Measurements from ENCODE around the gene CDH20.
"Not testable (repeated sequence)": the region's sequence is repeated elsewhere in the genome, so short reads cannot be mapped to it uniquely, and the experiment has no call there.

CDH20 gene

DNA sequence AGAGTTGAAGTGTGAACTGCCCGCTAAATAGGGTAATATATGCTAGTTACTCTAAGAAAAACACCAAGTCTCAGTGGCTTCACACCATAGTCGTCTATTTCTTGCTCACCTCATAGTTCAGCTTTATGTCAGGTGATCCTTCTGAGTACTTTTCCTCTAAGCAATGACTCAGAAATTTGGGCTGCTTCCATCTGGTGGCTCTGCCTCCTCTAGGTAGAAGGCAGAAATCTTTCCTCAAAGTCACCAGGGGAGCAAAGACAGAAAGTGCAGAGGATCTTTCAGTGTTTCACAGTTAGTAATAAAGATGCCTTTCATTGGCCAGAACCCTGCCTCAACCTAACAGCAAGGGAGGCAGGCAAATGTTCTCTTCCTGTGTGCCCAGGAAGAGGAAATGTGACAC lies 17.3 kb downstream of the CDH20 start:
- no peak for DNase-seq

DNA sequence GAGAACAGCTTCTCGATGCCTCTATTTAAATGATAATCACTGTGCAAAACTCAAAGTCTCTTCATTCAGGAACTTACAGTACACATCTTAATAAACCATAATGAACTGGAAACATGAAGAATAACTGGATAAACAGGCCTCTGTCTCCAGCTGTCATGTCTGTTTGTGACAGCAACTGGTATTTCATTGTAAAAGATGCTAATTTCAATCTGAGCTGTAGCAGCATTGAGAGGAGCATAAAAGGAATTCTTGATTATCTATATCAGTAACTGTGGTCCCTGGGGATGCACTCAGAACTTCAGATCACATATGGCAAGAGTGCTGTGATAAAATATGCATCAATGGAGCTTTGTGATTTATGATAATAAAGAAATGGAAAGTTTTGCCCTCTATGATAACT lies 18.8 kb downstream of the CDH20 start:
- no peak for DNase-seq

DNA sequence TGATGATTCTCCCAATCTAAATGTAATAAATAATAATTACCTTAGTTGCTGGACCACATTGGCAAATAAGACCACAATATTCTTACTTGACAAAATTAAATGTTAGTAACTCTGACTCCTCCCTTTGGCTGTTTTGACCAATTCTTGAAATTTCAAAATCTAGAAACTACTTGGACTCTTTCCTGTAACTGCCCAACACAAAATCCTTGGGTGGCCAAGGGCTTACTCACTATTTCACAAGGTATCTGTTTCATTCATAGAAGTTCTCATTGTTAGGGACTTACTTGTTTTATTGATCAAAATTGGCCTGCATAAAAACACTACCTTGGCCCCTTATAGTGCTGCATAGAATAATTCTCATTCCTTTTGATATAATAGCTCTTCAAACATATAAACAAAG lies 19.4 kb downstream of the CDH20 start:
- no peak for DNase-seq

DNA sequence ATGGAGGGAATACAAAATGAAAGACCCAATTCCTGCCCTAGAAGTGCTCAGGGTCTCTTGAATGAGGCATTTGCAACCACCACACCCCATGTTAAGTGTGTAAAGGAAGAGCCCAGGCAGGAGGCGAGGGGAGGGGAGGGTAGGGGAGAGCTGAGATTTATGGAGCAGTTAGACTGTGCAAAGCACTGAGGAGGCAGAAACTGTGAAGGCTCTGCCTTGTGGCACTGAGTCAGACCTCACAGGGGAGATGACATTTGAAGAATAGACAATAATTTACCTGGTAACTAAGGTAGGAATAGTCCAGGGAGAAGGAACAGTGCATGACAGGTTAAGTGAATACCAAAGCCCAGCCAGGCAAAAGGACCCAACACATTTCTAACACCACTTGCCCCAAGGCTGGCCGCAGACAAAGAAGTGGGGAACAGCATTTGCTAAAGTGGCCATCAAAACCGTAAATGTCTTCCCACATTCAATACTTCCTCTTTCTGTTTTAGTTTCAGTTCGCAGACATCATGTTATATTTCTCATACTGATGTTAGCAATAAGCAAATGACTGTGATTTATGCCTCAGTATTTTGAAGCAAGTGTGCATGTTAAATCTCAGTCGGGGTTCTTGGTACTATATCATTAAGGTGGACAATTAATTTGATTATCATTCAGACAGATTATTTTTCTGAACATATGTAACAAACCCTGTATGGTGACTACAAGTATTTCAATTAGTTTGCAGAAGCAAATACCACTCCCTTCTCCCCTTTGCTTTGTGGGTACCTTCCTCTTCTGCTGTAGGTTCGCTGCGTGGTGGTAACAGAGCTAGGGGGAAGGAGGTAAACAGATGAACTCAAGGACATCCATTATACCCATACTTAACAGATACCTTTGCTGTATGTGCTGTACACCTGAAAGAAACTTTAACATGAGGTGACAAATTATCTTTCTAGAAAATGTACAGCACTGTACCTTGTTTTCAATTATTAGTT lies 27.5 kb downstream of the CDH20 start:
- no peak for DNase-seq

DNA sequence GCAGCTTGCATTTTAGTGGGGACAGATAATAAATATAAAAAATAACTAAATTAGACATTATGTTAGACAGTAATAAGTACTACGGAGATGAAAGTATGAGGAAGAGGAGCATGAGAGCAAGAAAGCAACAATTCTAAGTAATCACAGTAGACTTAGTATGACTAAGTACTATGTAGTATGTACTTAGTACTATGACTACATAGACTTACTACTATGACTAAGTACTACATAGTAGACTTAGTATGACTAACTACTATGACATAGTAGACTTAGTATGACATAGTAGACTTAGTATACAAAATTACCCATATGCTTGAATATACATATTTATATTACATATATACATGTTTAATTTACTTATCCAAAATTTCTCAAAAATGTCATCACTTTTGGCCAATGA lies 29.3 kb downstream of the CDH20 start:
- DNase-seq = no peak

DNA sequence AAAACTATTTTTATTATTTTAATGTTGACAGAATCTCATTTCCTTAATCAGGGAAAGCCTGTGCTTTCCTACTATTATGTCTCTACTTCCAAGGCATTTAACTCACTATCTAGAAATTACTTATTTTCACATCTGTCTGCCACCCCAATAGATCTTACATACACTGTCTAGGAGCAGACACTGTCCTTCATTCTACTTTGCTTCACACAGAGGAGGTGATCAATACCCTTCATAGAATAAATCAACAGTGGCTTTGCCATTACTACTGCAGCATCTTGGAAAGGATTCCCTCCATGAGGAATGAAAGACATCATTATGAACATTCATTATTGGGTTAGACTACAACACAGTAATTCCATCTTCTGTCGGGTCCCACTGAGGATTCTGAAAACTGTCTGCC lies 31.7 kb downstream of the CDH20 start:
- DNase-seq = no peak

DNA sequence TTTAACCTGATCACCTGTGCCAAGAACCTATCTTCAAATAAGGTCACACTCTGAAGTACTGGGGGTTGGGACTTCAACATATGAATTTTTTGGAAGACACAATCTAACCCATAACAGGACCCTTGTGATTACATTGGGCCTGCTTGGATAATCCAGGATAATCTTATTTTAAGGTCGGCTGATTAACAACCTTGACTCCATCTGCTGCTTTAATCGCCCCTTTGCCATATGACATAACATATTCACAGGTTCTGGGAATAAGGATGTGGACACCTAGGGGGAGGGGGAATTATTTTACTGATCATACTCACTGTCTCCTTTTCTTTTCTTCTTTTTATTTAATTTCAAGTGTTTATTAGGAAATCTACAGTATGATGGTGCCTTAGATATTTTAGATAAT lies 34.8 kb downstream of the CDH20 start:
- no peak for DNase-seq

DNA sequence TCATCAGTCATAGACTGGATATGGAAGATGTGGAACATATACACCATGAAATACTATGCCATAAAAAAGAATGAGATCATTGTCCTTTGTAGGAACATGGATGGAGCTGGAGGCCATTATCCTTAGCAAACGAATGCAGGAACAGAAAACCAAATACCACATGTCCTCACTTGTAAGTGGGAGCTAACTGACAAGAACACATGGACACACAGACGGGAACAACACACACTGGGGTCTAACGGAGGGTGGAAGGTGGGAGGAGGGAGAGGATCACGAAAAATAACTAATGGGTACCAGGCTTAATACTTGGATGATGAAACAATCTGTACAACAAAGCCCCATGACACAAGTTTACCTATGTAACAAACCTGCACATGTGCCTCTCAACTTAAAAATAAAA lies 36.4 kb downstream of the CDH20 start:
- DNase-seq = not testable (repeated sequence)

DNA sequence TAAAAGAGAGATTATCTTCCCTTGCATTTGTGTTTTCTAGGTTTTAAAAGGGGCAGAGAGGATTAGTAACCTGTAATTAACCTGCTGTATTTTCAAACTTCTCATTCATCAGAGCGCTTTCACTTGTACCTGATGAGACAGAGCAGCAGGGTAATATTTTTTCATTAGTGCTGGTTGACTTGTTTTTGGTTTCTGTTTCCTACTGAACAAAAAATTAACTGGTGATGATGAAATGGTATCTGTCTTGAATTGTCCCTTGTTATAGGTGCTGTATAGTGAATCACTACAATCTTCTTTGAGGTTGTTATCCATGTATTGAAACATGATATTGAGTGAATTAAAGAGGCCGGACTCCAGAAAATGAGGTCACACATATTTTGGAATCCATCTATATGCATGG lies 37.9 kb downstream of the CDH20 start:
- no peak for DNase-seq

DNA sequence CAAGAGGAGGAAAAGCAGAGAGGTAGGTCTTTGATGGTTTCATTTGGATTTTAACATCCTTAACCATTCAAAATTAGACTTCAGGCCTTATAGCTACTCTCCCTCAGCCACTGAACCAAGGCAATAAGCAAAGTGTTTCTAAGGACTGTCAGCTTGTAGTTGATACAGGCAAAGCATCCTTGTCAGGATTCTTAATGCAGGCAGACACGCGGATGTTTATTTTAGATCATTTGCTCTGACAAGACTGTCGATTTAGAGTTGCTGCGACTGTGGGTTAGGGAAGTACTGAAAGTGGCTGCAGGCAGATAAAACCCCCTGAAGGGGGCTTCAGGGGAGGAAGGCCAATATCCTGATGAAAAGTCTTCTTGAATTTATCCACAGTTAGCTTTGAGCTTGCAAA lies 46.6 kb downstream of the CDH20 start:
- no peak for DNase-seq

DNA sequence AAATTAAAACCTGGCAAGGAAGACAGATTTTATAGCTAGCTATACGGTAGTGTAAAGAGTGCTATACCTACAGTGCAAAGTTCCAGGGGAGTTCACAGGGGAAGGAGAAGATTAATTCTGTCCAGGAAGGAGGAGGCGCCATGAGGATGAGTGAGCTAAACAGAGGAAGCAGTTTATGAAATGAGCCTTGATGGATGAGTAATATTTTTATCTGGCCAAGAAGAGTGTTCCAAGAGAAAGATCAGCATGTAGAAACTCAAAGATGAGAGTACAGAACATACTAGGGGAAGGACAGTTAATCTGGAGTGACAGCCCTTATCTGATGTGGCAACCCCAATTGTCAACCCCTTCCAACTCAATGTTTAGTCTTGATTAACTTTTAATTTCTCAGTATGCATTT lies 54.8 kb downstream of the CDH20 start:
- no peak for DNase-seq

DNA sequence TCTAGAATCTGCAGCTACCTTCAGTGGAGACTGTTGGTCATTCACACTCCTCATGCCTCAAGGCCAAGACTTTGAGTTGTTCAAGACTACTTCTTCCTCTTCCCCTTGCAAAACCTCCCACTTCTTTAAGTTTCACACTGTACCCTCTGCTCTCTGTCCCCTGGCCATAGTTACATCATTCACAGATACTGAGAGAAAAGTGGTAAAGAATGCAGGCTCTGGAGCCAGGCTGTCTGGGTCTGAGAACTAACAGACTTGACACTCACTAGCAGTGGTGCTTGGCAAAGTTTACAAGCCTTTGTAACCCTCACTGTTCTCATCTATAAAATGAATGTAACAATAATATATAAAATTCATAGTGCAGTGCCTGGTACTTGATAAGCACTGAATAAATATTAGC lies 61.8 kb downstream of the CDH20 start:
- DNase-seq = no peak

DNA sequence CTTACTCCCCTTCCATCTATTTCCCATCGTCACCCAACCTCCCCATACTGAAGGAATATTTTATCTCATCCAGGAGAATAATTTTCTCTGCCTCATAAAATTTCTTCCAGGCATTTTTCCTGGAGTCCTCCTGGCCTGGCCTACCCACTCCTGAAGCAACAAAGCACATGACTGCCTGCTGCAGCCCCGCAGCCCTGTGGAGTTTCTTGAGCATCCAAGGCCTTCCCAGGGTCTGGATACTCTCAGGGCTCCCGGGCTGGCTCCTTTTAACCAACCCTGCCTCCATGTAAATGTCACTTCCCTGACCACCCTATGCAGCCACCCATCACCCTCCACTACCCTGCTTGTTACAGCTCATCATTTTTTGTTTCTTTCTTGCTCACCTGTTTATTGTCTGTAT lies 64.0 kb downstream of the CDH20 start:
- no peak for DNase-seq

DNA sequence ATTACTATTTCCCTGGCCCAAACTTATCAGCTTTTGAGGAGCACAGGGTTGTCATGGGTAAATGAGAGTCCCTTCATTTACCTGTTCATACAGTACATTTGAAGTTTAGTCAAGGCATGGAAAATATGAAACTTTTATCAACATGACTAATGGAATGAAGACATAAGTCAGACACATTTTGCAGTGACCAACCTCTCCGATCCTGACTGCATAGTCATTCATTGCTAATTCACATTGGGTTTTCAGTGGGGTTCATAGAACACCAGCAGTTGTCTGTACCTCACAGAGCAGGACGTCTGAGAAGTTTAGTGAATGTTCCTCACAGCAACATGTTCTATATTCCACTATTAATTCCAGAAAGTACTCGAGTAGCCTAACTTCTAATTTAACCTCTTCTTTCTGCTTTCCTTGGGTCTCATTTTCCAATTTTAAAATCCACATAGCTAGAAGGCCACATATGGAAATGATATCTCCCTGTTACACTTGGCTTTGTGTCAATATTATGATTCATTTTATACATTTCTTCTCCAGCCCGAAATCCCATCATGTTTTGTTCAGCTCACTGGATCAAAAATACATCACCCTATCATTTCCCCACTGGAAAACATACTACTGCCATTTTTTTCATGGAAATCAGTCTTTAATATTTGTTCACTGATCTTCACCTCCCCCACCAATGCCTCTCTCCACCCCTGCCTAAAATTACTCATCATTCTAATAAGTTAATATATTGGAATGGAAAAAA lies 65.9 kb downstream of the CDH20 start:
- DNase-seq = no peak

DNA sequence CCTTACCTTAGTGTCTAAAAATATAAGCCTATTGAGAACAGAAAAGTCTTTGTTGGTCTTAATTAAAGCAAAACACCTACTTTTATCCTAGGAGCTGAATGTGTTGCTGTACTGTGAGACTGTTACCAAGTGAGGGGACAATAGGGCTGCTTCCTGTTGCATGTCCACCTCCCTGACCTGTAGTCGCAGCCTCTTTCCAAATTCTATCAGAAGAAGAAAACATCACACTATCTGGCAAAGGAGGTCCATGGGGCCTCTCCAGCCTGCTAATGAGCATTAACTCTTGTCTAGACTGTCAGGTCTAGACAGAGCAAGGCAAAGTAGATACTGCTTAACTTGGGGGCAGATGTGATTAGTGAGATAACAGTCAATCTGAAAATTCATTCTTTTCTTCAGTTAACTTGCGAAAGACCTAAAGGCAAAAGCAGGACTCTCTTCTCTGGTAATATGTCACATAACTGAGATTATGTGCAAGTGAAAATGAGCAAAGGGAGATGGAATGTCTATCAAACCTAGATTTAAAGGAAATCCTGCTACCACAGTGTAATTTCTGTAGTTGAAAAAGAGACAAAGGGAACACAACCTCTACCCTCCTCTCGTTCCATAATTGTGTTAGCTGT lies 66.9 kb downstream of the CDH20 start:
- no peak for DNase-seq

DNA sequence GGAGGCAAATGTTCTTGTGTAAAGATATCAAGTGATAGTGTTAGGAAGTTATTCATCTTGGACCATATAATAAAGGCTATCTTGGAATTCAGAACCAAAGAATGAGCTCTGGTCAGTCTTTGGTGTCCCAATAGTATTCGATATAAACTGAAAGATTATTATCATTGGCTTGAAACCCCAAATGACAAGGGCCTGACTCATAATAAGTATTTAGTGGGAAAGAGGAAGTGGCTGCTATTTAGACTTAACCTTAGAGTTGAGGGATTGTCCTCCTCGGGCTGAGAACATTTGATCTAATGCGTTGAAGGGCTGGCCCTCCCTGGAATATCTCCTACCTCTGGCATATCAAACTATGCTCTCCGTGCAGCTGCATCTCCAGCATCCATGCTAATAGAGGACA lies 67.5 kb downstream of the CDH20 start:
- DNase-seq = no peak

DNA sequence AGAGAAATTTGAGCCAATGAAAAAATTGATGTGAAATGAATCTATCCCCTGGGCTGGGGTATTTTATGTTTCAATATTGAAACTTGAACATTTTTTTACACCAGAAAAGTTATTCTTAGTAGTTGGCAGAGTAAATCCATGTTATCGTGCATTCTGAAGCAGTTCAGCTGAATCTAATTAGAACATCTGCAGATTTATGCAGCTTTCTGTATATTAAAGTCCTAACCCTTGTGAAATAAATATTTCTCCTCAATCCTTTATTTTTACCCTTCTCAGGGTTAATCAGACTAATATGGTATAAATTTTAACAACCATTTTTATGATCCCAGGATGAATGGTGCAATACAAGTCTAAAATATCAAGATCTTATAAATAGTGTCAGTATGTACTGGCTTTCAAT lies 69.5 kb downstream of the CDH20 start:
- no peak for DNase-seq

DNA sequence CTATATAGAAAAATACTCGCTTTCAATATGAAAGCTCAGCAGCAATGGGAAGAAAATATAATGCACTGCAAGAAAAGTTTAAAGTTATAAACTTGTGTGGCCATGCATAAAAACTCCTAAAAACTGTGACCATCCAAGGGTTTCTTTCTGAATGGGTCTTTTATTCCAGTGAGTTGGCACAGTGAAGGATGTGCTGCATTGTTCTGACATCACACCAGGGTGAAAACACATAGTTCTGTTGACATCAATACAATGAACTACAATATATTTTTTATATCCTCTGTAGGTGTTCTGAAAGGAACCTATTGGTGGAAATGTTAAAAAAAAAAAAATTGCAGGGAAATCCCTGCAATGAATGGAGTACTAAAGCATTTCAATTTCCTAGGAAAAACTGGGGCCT lies 80.2 kb downstream of the CDH20 start:
- no peak for DNase-seq

DNA sequence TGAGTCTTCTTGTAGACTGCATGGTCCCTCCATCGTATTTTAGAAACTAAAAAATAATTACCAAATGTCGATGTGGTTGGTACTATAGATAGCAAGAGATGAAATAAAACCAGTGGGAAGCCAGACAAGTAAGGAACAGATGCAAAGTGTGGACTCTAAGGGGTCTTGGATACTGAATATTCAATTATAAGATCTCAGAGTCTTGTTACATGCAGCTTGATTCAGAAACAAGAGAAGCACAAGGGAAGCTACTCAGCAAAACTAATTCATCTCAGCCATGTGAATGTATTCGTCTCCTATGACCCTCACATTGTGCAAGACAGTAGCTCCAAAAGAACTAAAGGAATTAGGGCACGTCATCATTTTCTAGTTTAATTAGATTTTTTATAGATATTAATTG lies 80.9 kb downstream of the CDH20 start:
- no peak for DNase-seq

DNA sequence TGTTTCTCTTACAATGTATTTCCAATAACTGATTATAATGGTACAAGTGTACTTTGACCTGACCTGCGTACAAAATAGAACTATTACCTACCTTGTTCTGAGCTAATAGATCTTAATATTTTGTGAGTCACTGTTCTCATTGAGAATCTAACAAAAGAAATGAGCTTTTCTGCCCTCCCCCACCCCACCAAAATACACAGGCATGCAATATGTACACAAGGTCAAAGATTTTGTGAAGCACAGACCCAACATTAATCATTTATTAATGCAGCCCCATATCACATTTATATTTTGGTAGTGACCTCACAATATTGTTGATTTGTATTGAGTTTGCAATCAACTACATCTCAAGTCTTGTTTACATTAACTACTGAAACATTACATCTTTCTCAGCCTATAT lies 86.5 kb downstream of the CDH20 start:
- DNase-seq = no peak

DNA sequence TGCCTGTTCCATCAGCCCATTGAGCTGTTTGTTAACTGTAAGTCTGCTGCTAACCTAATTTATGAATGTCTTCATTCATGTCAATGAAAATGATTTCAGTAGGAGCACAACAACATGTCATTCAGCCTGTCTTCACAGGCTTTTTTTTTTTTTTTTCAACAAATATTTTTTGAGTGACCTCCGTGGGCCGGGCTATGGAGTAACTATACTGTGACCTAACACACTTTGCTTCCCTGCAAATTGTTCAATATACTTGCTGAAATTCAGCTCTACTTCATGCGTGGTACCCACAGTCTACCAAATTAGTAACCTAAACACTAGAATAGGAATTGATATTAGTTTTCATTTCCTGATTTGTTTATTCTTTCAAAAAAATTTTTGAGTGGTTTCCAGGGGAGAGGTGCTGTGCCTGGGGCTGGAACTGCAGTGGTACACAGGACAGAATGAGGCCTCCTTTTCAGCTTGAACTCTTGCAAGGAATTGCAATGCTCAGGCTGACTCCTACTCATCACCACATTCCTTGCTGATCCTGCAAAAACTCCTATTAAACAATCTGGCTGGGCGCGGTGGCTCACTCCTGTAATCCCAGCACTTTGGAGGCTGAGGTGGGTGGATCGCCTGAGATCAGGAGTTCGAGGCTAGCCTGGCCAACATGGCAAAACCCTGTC lies 87.1 kb downstream of the CDH20 start:
- no peak for DNase-seq

DNA sequence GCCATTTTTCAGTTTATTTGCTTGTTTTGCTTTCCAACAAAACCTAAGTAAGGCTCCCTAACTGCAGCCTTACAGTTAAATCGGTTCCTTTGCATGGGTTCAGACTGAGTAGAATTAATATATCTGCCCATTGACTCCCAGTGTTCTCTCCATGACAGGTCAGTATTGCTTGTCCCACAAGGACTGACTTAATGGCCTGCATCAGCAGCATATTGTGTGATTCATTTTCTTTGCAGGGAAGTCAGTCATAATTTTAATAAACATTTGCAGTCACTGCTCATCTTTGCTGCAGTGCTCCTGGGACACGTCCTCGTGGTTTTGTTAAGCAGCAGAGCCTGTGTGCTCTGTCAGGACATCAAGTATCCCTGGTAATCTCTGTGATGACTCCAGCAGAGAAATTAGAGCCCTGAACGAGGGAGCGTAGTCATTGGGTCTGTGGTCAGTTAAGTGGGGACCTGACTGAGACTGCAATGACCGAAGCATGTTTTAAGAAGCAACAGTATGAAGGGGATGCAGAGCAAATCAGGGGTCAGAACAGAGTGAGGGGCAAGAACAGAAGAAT lies 93.3 kb downstream of the CDH20 start:
- no peak for DNase-seq

DNA sequence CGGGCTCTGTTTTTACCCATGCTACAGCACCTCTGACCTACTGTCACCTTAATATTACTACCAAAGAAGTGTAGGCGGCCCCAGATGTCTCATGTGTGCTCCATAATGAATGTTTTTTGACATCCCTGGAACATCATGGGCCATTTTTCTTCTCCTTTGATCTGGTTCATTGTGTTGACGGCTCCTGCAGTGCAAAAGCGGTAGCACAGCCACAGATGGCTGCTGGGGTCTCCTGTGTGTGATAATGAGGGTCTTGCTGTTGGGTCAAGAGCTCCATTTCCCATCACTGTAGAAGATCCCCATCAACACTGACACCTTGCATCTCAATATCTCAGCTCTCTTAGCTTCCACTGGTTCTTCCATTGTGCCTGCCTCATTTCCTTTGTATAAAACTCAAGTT lies 95.0 kb downstream of the CDH20 start:
- no peak for DNase-seq

Data from NCI-H748 treated with DMSO at 0.1 percent for 48 hours (cell line).